ENCODE data around the gene FAM25G.
A peak's percentile ranks its signal among the peaks of the same experiment; 100 is the strongest.
"Not testable (repeated sequence)": the region's sequence is repeated elsewhere in the genome, so short reads cannot be mapped to it uniquely, and the experiment has no call there.

FAM25G gene

DNA sequence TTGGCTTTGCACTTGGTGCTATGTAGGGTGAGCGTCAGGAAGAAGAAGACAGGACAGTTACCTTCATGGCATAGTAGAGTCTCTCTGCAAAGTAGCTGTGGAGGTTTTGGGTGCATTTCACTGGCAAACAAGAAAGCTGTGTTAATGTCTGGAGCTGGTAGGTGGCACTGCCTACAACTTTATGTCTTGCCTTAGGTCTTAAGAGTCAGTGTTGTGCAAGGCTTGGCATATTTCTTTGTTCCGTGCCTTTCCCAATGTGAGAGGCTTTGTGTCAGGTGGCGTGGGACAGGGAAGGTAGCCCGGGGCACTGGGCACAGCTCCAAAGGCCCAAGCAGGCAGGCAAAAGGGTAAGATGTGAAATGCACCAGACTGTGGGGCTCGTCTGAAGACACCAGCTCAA, 19.4 kb downstream of the FAM25G start:
- DNase-seq (ENCODE audit: low read depth, low spot score); H3K4me3 ChIP-seq (ENCODE audit: low read depth, low read length); in situ Hi-C loops (cut with HindIII; ENCODE audit: low sequenced_read_pairs): not testable (repeated sequence)

DNA sequence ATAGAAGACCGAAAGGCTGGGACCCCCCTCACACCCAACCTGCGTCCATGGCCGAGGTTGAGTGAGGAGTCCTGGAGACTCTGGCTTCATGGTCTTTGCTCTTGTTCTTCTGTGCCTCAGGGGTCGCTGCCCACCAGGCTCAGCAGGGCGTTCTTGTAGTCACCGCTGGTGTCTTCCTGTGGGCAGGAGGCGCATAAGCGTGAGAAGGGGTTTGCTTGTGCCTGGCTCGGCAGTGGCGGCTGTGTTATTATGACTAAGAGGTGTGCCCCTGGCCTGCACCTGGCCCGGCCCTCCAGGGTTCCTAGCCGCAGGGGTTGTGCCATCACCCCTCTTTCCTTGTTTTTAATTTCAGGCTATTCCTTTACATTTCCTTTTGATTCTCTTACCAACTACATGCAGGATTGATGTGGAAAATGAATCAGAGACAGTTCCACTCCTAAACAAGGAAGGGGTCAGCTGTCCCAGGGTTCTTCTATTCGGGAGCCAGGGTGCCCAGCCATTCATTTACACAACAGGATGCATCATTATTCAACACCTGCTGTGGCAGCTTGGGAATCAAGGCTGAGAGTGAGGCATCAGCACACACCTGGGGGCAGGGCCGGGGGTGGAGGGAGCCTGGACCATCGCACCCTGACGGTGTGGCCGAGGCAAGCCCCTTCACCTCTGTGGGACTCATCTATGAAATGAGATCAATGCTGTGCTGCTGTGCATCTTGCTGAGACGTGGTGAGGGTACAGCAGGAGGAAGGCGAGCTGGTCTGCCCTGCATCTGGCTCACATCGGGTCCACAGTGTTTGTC, 22.6 kb downstream of the FAM25G start:
- in situ Hi-C loops (cut with HindIII; ENCODE audit: low sequenced_read_pairs); H3K4me3 ChIP-seq (ENCODE audit: low read depth, low read length); DNase-seq (ENCODE audit: low read depth, low spot score): not testable (repeated sequence)

DNA sequence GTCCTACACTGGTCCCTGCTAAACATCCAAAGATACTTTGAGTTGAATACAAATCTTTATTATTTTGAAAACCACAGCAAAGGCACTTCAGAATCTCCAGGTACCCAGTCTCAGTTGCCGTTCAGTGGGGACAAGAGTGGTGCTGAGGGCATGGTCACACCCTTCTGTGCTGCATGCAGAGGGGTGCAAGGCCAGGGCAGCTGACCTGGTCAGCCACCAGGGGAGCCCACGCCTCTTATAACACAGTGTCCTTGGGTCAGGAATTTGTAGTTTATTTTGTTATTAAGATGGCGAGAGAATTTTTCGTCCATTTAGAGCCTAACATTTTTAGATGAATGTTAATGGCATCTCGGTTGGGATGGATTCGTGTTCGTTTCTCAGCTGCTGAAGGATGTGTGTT, 23.5 kb downstream of the FAM25G start:
- in situ Hi-C loops (cut with HindIII; ENCODE audit: low sequenced_read_pairs); H3K4me3 ChIP-seq (ENCODE audit: low read depth, low read length); DNase-seq (ENCODE audit: low read depth, low spot score): not testable (repeated sequence)

DNA sequence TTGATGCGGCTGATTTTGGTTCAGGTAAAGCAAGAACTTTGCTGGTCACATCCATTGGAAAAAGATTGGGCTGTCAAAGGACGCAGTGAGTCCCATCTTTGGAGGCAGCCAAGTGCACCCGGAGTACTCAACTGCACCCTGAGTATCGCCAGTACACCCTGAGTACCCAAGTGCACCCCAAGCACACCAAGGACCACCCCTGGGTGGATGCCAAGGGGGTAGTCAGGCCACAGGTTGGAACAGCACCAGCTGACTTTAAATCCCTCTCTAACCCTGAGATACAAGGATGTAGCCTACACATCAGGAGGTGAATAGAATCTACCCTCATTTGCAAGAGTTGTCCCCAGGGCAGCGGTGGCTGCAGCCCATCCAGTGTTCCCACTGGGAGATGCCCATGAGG, 24.0 kb downstream of the FAM25G start:
- DNase-seq (ENCODE audit: low read depth, low spot score); in situ Hi-C loops (cut with HindIII; ENCODE audit: low sequenced_read_pairs): not testable (repeated sequence)

DNA sequence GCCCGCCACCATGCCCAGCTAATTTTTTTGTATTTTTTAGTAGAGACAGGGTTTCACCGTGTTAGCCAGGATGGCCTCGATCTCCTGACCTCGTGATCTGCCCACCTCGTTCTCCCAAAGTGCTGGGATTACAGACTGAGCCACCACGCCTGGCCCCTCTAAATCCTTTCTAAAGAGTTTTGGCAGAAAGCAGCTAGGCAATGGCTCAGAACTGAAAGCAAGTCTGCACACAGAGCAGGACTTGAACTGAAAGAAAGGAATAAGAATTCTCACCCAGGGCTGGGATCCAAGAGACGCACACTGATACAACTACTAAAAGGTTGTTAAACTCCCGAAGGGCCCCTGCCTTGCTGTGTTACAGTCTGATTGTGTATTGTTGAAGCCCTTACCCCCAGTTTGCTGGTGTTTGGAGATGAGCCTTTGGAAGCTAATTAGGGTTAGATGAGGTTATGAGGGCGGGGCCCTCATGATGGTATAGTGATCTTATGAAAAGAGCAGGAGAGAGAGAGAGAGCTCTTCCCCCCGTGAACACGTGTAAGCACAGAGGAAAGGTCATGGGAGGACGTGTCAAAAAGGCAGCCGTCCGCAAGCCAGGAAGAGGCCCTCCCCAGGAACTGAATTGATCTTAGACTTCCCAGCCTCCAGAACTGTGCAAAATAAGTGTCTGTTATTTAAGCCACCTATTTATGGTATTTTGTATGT, 26.1 kb downstream of the FAM25G start:
- in situ Hi-C loops (cut with HindIII; ENCODE audit: low sequenced_read_pairs); H3K4me3 ChIP-seq (ENCODE audit: low read depth, low read length); DNase-seq (ENCODE audit: low read depth, low spot score): not testable (repeated sequence)

More for the DNA sequence above, 24.0 kb downstream of the FAM25G start:
- H3K4me3 ChIP-seq (ENCODE audit: low read depth, low read length), result not testable (repeated sequence)

DNA sequence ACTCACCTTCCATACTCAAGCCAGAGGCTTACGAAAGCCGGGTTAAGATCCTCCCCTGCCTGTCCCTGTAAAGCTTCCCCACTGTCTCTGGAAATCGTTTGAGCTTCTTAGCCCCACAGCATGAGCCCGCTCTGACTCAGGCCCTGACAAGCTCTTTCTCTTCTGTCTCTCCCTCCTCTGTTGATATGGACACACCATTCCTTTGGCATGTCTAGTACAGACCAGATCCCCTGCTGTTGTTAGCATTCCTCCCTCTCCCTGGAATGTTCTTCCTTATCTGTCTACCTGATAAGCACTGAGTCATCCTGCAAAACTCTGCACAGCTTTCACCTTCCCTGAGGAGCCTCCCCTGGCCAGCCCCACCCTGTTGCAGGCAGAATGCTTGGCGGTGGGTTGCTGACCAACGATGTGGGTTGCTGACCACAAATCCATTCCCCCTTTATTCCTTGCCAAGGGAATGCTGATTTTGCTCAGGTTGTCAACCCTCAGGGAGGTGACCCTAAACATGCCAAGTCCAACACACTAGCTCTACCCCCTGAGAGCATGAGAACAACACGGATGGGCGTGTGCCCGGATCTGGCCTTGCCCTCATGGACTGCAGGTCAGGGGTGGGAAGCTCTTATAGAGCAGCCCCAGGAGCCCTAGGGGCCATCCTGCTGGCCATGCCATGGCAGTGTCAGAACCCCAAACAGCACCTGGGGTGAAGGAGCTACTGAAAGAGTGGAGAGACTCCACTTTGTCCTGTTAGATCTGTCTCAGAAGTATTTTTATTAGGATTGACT, 28.7 kb downstream of the FAM25G start:
- H3K4me3 ChIP-seq (ENCODE audit: low read depth, low read length); in situ Hi-C loops (cut with HindIII; ENCODE audit: low sequenced_read_pairs); DNase-seq (ENCODE audit: low read depth, low spot score): not testable (repeated sequence)

DNA sequence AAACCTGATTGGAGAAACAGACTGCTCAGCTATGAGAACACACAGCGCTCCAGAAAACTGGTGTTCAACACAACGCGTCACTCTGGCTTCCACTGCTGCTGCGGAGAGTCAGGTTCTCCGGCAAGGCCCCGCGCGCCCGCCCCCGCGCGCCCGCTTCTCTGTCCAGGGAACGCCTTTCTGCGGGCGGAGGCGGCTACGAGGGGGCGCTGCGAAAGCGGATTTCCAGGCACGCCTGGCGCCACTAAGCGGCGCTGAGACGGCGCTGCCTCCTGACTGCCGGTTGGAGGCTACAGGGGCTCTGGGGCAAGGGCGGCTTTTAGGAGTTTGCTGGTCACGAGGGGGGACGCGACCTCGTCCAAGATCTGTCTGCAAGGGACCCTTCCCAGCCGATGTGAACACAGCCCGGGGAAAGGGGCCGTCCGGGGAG, 30.2 kb downstream of the FAM25G start:
- H3K4me3 ChIP-seq (ENCODE audit: low read depth, low read length); in situ Hi-C loops (cut with HindIII; ENCODE audit: low sequenced_read_pairs): not testable (repeated sequence)
- TF ChIP-seq, protein P1, sequence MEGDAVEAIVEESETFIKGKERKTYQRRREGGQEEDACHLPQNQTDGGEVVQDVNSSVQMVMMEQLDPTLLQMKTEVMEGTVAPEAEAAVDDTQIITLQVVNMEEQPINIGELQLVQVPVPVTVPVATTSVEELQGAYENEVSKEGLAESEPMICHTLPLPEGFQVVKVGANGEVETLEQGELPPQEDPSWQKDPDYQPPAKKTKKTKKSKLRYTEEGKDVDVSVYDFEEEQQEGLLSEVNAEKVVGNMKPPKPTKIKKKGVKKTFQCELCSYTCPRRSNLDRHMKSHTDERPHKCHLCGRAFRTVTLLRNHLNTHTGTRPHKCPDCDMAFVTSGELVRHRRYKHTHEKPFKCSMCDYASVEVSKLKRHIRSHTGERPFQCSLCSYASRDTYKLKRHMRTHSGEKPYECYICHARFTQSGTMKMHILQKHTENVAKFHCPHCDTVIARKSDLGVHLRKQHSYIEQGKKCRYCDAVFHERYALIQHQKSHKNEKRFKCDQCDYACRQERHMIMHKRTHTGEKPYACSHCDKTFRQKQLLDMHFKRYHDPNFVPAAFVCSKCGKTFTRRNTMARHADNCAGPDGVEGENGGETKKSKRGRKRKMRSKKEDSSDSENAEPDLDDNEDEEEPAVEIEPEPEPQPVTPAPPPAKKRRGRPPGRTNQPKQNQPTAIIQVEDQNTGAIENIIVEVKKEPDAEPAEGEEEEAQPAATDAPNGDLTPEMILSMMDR (IDR thresholded peaks at IDR 0.05; ENCODE audit: low read depth, low read length), result peak; percentile 40
- peak; percentile 82 for DNase-seq (ENCODE audit: low read depth, low spot score)

DNA sequence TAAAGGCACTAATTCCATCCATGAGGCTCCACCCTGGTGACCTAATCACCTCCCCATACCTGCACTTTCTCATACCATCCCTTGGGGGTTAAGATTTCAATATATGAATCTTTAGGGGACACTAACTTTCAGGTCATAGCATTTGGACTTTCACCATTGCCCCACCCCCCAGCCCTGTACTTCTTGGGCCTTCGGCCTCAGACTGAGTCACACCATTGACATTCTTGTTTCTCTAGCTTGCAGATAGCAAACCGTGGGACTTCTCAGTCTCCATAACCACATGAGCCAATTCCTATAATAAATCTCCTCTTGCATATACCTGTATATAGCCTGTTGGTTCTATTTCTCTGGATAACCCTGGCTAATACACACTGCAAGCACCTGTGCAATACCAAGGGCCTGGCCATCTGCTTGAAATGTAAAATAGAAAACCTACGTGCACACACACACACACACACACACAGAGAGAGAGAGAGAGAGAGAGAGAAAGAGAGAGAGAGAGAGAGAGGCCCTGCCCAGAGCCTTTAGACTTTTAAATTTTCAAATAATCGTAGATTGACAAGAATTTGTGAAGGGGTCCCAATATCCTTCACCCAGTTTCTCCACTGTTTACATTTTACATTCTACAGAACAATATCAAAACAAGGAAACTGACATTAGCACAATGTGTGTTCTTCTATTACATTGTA, 32.9 kb downstream of the FAM25G start:
- peak; percentile 82 for DNase-seq (ENCODE audit: low read depth, low spot score)
- TF ChIP-seq, protein P1 (IDR thresholded peaks at IDR 0.05; ENCODE audit: low read depth, low read length), result no peak
- H3K4me3 ChIP-seq (ENCODE audit: low read depth, low read length), result no peak overlapping the region
- in situ Hi-C loops (cut with HindIII; ENCODE audit: low sequenced_read_pairs), result no loop called here

DNA sequence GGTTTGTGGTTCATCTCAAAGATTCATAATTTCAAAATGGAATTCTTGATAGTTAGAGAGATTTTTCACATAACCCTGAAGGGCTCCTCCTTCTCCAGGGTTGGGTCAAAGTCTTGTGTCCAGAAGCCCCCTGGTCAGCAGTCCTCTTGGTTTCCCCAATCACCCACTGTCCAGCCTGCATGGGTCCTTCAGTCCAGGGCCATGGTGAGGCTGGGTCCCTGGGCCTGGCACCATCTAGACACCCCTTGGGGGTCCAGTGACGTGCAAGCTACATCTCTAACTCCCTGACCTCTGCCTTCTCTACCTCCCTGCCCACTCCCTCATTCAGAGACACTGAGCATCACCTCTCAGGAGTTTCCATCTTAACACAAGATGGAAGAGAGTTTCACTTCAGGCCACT, 33.7 kb downstream of the FAM25G start:
- in situ Hi-C loops (cut with HindIII; ENCODE audit: low sequenced_read_pairs), result no loop called here
- DNase-seq (ENCODE audit: low read depth, low spot score), result no peak
- TF ChIP-seq, protein P1 (IDR thresholded peaks at IDR 0.05; ENCODE audit: low read depth, low read length), result no peak
- H3K4me3 ChIP-seq (ENCODE audit: low read depth, low read length), result no peak overlapping the region
